A549 (cell line): ENCODE results near the gene CDT1.

Experiments
- CEBPB ChIP-seq, 2 experiments: fragments of >200 bp in 1 of 2; sonication (Bioruptor Twin) in 1 of 2; formaldehyde crosslinking in 1 of 2; IDR thresholded peaks; 2 replicates each; pipeline ENCODE4 v1.6.1; 2012 to 2016
- EP300 ChIP-seq, 2 experiments: fragments of >200 bp; sonication (Bioruptor Twin); formaldehyde crosslinking; IDR thresholded peaks; 2 replicates in 1 of 2; 3 replicates in 1 of 2; pipeline ENCODE4 v1.6.1; 2016 to 2017
- HMGXB4 ChIP-seq: fragments of 250-450 bp; sonication (Bioruptor Pico); IDR thresholded peaks from 2 replicates; pipeline ENCODE4 v1.5.0; 2021; ENCODE audit warnings: mild to moderate bottlenecking, moderate library complexity, borderline replicate concordance
- HOXA7 ChIP-seq: fragments of 250-450 bp; sonication (Bioruptor Pico); IDR thresholded peaks from 2 replicates; pipeline ENCODE4 v1.5.0; 2020; ENCODE audit warnings: mild to moderate bottlenecking, moderate library complexity
- POLR2A ChIP-seq: IDR thresholded peaks from 2 replicates; pipeline ENCODE4 v1.6.1; 2012; ENCODE audit warnings: mild to moderate bottlenecking, low read length
- ZFP36 ChIP-seq: fragments of 450-650 bp; IDR thresholded peaks from 2 replicates; pipeline ENCODE4 v1.6.1; 2014; ENCODE audit warnings: borderline replicate concordance; ENCODE audit not compliant: partially characterized antibody

GRCh38 chr16:88836791-88837190 is 33.2 kb downstream of the CDT1 start:
- TF ChIP-seq ZFP36: no peak
- no peak for TF ChIP-seq POLR2A
- TF ChIP-seq HMGXB4 (CRISPR knock-in tag): no peak
- no peak for TF ChIP-seq EP300 (IDR thresholded peaks at IDR 0.05)
- TF ChIP-seq CEBPB (IDR thresholded peaks at IDR 0.05): no peak
- no peak for TF ChIP-seq HOXA7 (CRISPR knock-in tag)
